GM12891 (cell line): ENCODE measurements around the gene RAC2.

Source experiments
- DNase-seq: peaks from one replicate; pipeline ENCODE4 v3.0.0; 2011; ENCODE audit warnings: low spot score; ENCODE audit not compliant: insufficient read length
- FAIRE-seq: peaks from 2 replicates; lab custom pipeline; 2011; peaks lifted over from hg19 to GRCh38; lab: Jason Lieb, UNC
- PAX5 ChIP-seq: IDR thresholded peaks from 2 replicates; pipeline ENCODE4 v1.6.1; 2011; ENCODE audit warnings: low read length, moderate library complexity, mild to moderate bottlenecking; ENCODE audit not compliant: insufficient read depth, severe bottlenecking
- POLR2A ChIP-seq: IDR thresholded peaks from 2 replicates; pipeline ENCODE4 v1.6.1; 2011; ENCODE audit warnings: low read depth, low read length, control low read depth
- POLR2AphosphoS5 ChIP-seq: IDR thresholded peaks from 2 replicates; pipeline ENCODE4 v1.6.1; 2011; ENCODE audit warnings: low read depth, low read length, control low read depth
- POU2F2 ChIP-seq: IDR thresholded peaks from 2 replicates; pipeline ENCODE4 v1.6.1; 2011; ENCODE audit warnings: low read depth, mild to moderate bottlenecking, control low read depth, low read length, moderate library complexity
- SPI1 ChIP-seq: IDR thresholded peaks from 2 replicates; pipeline ENCODE4 v1.6.1; 2011; ENCODE audit warnings: low read depth, low read length, control low read depth
- TAF1 ChIP-seq: IDR thresholded peaks from 2 replicates; pipeline ENCODE4 v1.6.1; 2011; ENCODE audit warnings: low read depth, low read length, control low read depth

Gene RAC2

DNA sequence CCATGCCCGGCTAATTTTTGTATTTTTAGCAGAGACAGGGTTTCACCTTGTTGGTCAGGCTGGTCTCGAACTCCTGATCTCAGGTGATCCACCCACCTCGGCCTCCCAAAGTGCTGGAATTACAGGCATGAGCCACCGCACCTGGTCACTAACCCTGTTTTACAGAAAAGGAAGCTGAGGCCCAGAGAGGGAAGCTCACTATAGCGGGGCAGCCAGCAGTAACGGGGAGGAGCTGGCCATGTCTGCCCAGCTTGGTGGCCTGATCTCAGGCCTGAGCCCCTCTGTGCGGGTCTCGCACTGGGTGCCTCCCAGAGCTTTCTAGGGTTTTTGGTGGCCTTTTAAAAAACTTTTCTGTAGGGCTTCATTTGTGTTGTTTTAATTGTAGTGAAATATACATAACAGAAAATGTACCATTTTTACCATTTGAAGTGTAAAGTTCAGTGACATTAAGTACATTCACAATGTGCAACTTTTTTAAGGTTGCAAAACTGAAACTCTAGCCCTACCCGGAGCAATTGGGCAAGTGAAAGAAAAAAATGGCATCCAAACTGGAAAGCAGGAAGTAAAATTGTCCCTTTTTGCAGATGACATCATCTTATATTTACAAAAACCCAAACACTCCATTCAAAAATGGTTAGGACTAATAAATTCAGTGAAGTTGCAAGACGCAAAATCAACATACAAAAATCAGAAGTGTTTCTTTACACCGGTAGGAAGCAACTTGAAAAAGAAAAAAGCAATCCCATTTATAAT, 23.8 kb upstream of the RAC2 start:
- DNase-seq (no peak), FAIRE-seq (no peak)
- TF ChIP-seq TAF1 (no peak), POU2F2 (no peak), SPI1 (no peak), POLR2A (no peak), POLR2AphosphoS5 (no peak), PAX5 (no peak)

DNA sequence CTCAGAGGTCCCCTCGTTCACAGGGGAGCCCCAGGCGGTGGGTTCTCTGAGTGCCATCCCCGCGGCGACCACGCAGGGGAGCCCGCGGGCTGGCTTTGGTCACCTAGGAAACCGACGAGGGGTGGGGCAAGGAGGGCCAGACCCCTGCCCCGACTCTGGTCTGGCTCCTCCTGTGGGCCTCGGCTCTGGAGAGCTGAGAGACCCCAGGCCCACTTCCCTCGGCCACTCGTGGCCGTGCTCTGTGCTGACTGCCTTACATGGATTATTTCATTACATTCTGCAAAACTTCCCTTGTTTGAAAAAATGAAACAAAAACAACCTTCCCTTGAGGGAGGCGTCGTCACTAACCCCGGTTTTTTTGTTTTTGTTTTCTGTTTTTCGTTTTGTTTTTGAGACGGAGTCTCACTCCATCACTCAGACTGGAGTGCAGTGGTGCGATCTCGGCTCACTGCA, 23.1 kb upstream of the RAC2 start:
- peak; percentile 96 for FAIRE-seq
- DNase-seq: peak; percentile 70
- TF ChIP-seq TAF1: no peak
- no peak for TF ChIP-seq POLR2AphosphoS5
- TF ChIP-seq SPI1: no peak
- TF ChIP-seq POLR2A: no peak
- TF ChIP-seq PAX5: no peak
- no peak for TF ChIP-seq POU2F2

DNA sequence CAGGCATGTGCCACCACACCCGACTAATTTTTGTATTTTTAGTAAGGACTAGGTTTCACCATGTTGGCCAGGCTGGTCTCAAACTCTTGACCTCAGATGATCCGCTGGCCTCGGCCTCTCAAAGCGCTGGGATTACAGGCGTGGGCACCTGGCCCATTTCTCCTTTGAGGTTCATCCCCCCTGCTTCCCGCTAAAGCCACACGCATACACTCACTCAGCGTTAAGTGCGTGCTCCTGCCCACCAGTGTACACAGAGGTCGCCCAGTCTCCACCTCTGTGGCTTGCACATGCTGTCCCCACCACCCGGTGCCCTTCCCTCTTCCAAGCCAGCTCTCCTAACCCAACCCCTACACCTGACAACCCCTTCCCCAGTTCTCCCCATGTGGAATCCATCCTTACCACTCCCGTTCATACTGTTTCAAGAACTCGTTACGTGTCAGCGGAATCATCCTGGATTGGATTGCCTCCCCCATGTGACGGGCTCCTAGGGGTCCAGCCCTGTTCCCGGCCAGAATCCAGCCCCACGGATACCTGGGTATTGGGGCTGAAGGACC, 22.6 kb upstream of the RAC2 start:
- DNase-seq (no peak), FAIRE-seq (no peak)
- TF ChIP-seq POU2F2 (no peak), POLR2A (no peak), PAX5 (no peak), TAF1 (no peak), SPI1 (no peak), POLR2AphosphoS5 (no peak)

DNA sequence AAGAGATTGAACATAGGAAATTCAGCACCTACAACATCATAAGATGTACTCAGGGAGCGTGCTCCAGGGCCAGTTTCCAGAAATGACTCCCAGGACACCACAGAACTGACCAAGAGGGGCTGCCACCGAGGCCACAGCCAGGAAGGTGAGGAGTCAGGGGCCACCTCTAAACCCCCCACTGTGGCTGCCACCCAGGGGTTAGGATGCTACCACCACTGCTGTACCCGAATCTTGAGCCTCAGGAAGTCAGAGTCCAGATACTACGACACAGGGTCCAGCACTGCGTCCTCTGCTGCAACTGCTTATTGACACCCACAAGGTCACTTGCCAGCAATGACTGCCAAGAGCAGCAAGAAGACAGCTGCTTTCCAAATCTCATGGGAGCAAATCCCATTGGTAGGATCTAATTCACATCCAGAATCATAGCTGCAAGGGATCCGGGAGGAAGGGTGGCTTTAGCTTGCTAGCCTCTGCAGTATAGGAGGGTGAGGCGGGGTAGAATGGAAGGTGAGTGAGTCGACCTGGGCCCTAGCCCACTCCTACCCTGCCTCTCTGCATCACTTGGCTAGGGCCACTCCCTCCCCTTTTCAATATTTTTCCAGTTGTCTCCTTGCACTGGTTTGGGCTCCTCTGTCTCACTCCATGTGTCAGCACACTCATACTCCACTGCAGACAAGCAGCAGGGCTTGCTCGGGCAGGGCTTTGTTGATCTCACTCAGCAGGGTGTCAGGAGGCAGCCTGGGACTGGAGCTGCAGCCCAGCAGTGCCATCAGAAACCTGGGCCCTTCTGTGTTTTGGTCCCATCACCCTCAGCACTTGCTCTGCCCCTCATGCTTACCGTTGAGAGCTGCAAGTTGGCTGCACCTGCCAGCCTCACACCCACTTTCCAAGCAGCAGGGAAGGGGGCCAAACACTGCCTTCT, 20.2 kb upstream of the RAC2 start:
- DNase-seq (no peak), FAIRE-seq (no peak)
- TF ChIP-seq POLR2A (no peak), SPI1 (no peak)

DNA sequence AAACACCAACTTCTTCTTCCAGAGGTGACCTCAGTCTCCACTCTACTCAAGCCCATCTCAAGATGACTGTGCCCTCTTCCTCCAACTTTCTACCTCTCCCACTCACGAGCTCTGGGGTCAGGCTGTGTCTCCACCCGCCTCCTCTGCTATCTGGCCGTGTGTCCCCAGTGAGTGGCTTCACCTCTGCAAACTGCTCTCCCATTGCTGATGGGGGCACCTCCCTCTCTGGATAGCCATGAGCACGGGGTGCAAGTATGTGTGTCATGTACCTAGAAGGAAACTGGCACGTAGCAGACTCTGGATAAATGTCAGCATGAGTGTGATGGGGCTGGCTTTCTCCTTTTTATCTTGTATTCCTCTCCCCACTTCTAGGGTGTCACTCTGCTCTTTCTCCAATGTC, 18.3 kb upstream of the RAC2 start:
- TF ChIP-seq POU2F2: no peak
- no peak for TF ChIP-seq SPI1
- TF ChIP-seq POLR2AphosphoS5: no peak
- no peak for TF ChIP-seq TAF1
- TF ChIP-seq PAX5: no peak
- no peak for TF ChIP-seq POLR2A
- no peak for FAIRE-seq
- DNase-seq: no peak

DNA sequence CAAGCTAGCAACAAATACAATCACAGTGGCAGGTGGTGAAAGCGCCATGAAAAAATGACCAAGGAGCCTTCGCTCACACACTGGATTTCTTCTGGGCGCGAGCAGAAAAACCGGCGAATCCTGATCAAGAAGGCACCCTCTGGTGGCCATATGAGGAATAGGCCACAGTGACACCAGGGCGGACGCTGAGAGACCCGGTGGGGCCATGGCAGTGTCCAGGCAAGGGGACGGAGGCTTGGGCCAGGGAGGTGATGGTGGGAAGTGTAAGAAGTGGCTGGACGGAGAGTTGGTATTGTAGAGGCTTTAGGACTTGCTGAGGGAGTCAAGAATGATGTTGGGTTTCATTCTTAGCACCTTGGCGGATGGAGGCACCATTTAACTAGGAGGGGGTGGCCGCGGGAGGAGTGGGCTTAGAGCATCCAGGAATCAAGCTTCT, 16.9 kb upstream of the RAC2 start:
- TF ChIP-seq POLR2AphosphoS5 (no peak), POLR2A (no peak), POU2F2 (no peak), TAF1 (no peak), PAX5 (no peak), SPI1 (no peak)
- peak; percentile 88 for FAIRE-seq
- no peak for DNase-seq

DNA sequence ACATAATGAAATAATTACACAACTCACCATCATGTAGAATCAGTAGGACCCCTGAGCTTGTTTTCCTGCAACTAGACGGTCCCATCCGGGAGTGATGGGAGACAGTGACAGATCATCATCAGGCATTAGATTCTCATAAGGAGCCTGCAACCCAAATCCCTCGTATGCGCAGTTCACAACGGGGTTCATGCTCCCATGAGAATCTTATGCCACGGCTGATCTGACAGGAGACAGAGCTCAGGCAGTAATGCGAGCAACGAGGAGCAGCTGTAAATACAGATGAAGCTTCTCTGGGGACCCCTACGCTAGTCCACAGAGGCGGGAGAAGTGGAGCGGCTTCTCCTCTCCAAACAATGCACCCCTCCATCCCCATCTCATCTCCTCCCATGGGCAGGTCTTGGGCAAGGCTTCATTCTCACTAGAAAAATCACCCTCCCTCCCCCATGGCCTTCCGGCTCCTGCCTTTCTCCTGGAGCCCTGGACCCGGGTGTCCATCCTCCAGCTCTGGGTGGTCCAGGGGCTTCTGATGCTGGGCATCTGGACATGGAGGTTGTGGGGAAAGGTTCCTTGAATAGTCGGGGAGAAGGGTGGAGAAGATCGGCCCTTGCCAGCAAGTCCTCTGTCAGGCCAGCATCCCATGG, 16.2 kb upstream of the RAC2 start:
- DNase-seq (no peak), FAIRE-seq (peak; percentile 76)

DNA sequence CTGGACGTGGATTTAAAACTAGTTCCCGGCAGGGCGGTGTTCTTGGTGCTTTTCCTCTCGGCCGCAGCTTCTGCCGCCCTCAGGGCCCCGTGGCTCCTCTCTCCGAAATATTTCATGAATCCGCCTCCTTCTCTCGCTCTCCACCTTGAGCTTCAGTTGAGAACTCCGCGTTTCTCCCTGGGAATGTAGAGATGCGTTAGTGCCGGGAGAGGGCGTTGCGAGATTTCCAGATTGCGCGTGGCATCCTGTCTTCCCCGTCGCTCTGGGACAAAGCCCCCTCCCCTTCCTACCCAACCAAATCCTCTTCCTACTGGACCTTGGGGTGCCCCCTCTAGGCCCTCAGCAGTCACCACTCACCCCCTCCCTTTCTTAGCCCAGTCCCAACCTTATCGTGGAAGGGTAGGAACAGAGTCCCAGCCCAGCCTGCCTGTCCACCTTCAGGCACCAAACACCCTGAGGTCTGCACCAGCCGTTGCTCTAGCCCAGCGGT, 15.5 kb upstream of the RAC2 start:
- FAIRE-seq (peak; percentile 35), DNase-seq (no peak)
- TF ChIP-seq TAF1 (no peak), POLR2AphosphoS5 (no peak), POLR2A (no peak), POU2F2 (no peak)

More for the DNA sequence above, 16.2 kb upstream of the RAC2 start:
- TF ChIP-seq SPI1 (no peak), POU2F2 (no peak), POLR2AphosphoS5 (no peak), PAX5 (no peak), TAF1 (no peak), POLR2A (no peak)

DNA sequence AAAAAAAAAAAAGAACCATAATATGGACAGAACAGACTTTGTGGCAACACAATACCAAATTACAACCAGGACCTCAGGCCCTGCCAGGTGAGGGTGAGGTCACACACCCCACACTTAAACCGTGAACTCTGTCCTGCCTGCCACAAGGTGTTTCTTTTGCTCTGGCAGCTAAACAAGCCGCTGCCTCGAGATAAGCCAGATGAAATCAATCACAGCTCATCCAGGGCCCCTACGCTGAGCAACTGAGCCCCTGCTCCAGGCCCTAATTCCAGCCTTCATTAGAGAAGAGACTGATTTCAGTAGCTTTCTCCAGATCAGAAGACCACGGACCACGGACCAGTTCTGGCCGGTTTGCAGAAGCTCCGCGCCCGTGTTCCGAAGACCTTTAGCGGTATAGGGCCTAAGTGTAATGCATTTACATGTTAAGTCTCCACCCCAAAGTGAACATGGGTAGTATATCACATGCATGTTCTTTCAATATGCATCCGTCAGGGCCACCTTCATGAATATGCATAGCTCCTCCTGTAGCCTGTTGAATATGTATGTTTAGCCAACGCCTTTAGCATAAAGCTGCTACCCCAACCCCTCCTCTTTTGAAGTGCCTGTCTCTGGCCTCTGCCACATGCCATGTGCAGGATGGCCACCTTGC, 14.8 kb upstream of the RAC2 start:
- DNase-seq: no peak
- TF ChIP-seq POU2F2 (peak; percentile 98), POLR2AphosphoS5 (no peak)
- FAIRE-seq: peak; percentile 69
